Measurements from ENCODE around the gene MED25. TPM values are rescaled to one million over a fixed set of nuclear protein-coding genes. Genes with fewer than 3 reads are reported as not detected.
A peak's percentile ranks its signal among the peaks of the same experiment; 100 is the strongest.

The MED25 gene
- total and polyA plus RNA-seq, 2 donors: 7.6 to 48.0 TPM

DNA sequence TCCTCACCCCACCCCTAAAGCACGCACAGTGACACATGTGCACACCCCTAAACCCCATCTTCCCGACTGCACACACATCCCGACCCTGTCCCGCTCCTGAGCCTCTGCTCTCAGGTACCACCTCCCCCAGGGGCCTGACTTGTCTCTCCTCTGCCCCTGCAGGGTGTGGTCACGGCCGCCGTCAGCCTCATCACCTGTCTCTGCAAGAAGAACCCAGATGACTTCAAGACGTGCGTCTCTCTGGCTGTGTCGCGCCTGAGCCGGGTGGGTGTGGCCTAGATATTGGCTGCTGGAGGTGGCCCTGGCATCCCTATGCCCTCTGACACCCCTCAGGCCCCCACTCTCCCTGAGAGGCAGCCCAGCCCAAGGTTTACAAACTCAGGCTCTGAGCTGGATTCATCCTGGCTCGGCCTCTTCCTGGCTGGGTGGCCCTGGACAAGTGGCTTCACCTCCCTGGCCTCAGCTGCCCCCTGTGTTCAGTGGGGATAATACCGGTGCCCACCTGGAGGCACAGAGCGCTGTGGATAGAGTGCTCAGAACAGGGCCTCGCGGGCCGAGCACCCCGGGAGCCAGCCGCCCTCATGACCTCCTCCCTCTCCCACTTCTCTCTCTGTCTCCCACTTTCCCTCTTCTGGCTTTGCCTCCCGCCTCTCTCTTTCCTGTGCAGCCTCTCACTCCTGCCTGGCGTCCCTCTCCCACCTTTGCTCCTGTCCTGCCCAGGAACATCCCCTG is 25.1 kb upstream of the MED25 start:
- H3K27me3 ChIP-seq (ENCODE audit: control insufficient read depth in 2 of 2, insufficient read depth in 1 of 2, low read length in 1 of 2): no peaks in the 10 kb centered on the region
- peaks cover 63 to 88% of the 10 kb centered on the region in 2 donors for H3K36me3 ChIP-seq (ENCODE audit: control insufficient read depth in 2 of 2, insufficient read depth in 2 of 2, low read length in 1 of 2)
- 98% methylated on average over 22 of the region's 22 CpGs for WGBS
- no peak overlapping the region for H3K27ac ChIP-seq (ENCODE audit: low read depth in 1 of 2, low read length in 1 of 2)
- peaks cover 0 to 2% of the 10 kb centered on the region in 2 donors for H3K9me3 ChIP-seq (ENCODE audit: control insufficient read depth in 2 of 2, insufficient read depth in 1 of 2, low read length in 1 of 2)
- DNase-seq (ENCODE audit: low read depth in 6 of 9, low spot score in 9 of 9): no peak
- H3K4me3 ChIP-seq (ENCODE audit: low read length in 2 of 2): no peak overlapping the region
- no peaks in the 10 kb centered on the region for H3K4me1 ChIP-seq (ENCODE audit: control insufficient read depth in 2 of 2, insufficient read depth in 2 of 2, low read length in 2 of 2)

DNA sequence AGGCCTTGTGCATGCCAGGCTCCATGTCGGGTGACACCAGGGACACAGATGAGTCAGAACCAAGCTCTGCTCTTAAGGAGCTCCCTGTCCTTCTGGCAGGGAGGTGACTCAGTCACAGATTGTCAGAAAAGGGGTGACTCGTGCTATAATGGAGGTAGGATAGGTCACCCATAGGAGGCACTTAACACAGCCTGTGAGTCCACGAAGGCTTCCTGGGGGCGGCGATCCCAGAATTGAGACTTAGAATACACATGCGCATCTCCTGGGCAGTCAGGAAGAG is 24.6 kb upstream of the MED25 start:
- DNase-seq (ENCODE audit: low read depth in 6 of 9, low spot score in 9 of 9): no peak
- no peak overlapping the region for H3K4me3 ChIP-seq (ENCODE audit: low read length in 2 of 2)
- H3K36me3 ChIP-seq (ENCODE audit: control insufficient read depth in 2 of 2, insufficient read depth in 2 of 2, low read length in 1 of 2): peaks cover 63 to 89% of the 10 kb centered on the region in 2 donors
- H3K27ac ChIP-seq (ENCODE audit: low read depth in 1 of 2, low read length in 1 of 2): no peak overlapping the region
- H3K4me1 ChIP-seq (ENCODE audit: control insufficient read depth in 2 of 2, insufficient read depth in 2 of 2, low read length in 2 of 2): no peaks in the 10 kb centered on the region
- peaks cover 0 to 2% of the 10 kb centered on the region in 2 donors for H3K9me3 ChIP-seq (ENCODE audit: control insufficient read depth in 2 of 2, insufficient read depth in 1 of 2, low read length in 1 of 2)
- 98% methylated on average over 6 of the region's 6 CpGs for WGBS
- H3K27me3 ChIP-seq (ENCODE audit: control insufficient read depth in 2 of 2, insufficient read depth in 1 of 2, low read length in 1 of 2): no peaks in the 10 kb centered on the region

DNA sequence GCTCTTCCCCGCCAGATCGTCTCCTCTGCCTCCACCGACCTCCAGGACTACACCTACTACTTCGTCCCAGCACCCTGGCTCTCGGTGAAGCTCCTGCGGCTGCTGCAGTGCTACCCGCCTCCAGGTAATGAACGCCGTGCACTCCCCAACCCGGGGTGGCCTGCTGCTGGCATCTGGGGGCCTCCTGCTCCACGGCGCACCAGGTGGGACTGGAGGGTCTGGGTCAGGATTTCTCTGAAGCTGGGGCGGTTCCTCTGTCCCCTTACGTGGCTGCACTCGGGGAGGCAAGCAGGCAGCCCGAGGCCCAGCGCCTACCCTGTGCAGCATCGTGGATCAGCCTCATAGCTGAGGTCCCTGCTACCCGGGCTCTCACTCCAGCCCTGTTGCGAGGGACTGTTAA is 22.5 kb upstream of the MED25 start:
- Histone ChIP-seq H3K36me3 (ENCODE audit: control insufficient read depth in 2 of 2, insufficient read depth in 2 of 2, low read length in 1 of 2) (peaks cover 70 to 93% of the 10 kb centered on the region in 2 donors), H3K27ac (ENCODE audit: low read depth in 1 of 2, low read length in 1 of 2) (no peak overlapping the region), H3K27me3 (ENCODE audit: control insufficient read depth in 2 of 2, insufficient read depth in 1 of 2, low read length in 1 of 2) (no peaks in the 10 kb centered on the region), H3K4me1 (ENCODE audit: control insufficient read depth in 2 of 2, insufficient read depth in 2 of 2, low read length in 2 of 2) (no peaks in the 10 kb centered on the region), H3K9me3 (ENCODE audit: control insufficient read depth in 2 of 2, insufficient read depth in 1 of 2, low read length in 1 of 2) (peaks cover 0 to 2% of the 10 kb centered on the region in 2 donors), H3K4me3 (ENCODE audit: low read length in 2 of 2) (no peak overlapping the region)
- no peak for DNase-seq (ENCODE audit: low read depth in 6 of 9, low spot score in 9 of 9)
- WGBS: 98% methylated on average over 20 of the region's 20 CpGs

DNA sequence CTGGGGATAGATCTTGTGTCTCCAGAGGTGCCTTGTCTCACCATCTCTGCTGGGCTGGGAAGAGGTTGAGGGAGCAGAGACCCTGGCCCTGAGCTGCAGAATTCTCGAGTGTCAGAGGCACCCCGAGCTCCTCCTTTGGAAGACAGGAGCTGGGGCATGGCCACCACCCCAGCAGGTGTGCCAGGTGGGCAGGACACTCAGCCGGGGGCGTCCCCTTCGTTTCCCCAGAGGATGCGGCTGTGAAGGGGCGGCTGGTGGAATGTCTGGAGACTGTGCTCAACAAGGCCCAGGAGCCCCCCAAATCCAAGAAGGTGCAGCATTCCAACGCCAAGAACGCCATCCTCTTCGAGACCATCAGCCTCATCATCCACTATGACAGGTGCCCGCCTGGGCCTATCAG is 19.5 kb upstream of the MED25 start:
- Histone ChIP-seq H3K36me3 (ENCODE audit: control insufficient read depth in 2 of 2, insufficient read depth in 2 of 2, low read length in 1 of 2) (peaks cover 80 to 93% of the 10 kb centered on the region in 2 donors), H3K4me1 (ENCODE audit: control insufficient read depth in 2 of 2, insufficient read depth in 2 of 2, low read length in 2 of 2) (no peaks in the 10 kb centered on the region), H3K27me3 (ENCODE audit: control insufficient read depth in 2 of 2, insufficient read depth in 1 of 2, low read length in 1 of 2) (no peaks in the 10 kb centered on the region), H3K27ac (ENCODE audit: low read depth in 1 of 2, low read length in 1 of 2) (no peak overlapping the region), H3K9me3 (ENCODE audit: control insufficient read depth in 2 of 2, insufficient read depth in 1 of 2, low read length in 1 of 2) (peaks cover 0 to 2% of the 10 kb centered on the region in 2 donors), H3K4me3 (ENCODE audit: low read length in 2 of 2) (no peak overlapping the region)
- DNase-seq (ENCODE audit: low read depth in 6 of 9, low spot score in 9 of 9): no peak
- 96% methylated on average over 11 of the region's 11 CpGs for WGBS

DNA sequence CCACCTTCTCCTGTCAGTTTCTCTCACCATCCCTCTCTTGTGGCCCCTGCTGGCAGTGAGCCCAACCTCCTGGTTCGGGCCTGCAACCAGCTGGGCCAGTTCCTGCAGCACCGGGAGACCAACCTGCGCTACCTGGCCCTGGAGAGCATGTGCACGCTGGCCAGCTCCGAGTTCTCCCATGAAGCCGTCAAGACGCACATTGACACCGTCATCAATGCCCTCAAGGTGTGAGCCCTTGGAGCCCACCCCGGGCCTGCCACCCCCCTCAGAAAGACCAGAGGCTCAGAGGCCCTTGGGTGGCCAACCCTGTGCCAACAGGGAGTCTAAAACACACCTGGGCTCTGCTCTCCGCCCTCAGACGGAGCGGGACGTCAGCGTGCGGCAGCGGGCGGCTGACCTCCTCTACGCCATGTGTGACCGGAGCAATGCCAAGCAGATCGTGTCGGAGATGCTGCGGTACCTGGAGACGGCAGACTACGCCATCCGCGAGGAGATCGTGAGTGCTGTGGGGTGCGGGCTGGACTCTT is 18.8 kb upstream of the MED25 start:
- Histone ChIP-seq H3K4me3 (ENCODE audit: low read length in 2 of 2) (no peak overlapping the region), H3K9me3 (ENCODE audit: control insufficient read depth in 2 of 2, insufficient read depth in 1 of 2, low read length in 1 of 2) (peaks cover 0 to 2% of the 10 kb centered on the region in 2 donors), H3K4me1 (ENCODE audit: control insufficient read depth in 2 of 2, insufficient read depth in 2 of 2, low read length in 2 of 2) (no peaks in the 10 kb centered on the region), H3K36me3 (ENCODE audit: control insufficient read depth in 2 of 2, insufficient read depth in 2 of 2, low read length in 1 of 2) (peaks cover 81 to 92% of the 10 kb centered on the region in 2 donors), H3K27me3 (ENCODE audit: control insufficient read depth in 2 of 2, insufficient read depth in 1 of 2, low read length in 1 of 2) (no peaks in the 10 kb centered on the region), H3K27ac (ENCODE audit: low read depth in 1 of 2, low read length in 1 of 2) (no peak overlapping the region)
- 98% methylated on average over 28 of the region's 28 CpGs for WGBS
- DNase-seq (ENCODE audit: low read depth in 6 of 9, low spot score in 9 of 9): no peak

DNA sequence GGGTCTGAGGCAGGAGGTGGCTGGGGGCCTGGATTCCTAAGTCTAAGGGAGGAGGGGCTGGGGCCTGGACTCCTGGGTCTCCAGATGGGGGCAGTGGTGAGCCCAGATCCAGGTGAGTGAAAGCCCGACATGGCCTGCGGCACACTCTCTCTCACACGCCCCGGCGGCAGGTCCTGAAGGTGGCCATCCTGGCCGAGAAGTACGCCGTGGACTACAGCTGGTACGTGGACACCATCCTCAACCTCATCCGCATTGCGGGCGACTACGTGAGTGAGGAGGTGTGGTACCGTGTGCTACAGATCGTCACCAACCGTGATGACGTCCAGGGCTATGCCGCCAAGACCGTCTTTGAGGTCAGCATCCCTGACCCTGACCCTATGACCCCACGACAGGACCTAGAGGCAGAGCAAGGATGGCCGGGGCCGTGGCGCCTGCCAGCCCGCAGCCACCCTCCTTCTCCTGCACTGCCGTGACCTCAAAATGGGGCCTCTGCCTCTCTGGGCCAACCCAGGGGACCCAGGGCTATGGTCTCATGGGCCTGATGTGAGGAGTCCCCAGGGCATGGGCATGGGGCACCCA is 18.2 kb upstream of the MED25 start:
- no peaks in the 10 kb centered on the region for H3K27me3 ChIP-seq (ENCODE audit: control insufficient read depth in 2 of 2, insufficient read depth in 1 of 2, low read length in 1 of 2)
- H3K27ac ChIP-seq (ENCODE audit: low read depth in 1 of 2, low read length in 1 of 2): no peak overlapping the region
- H3K4me3 ChIP-seq (ENCODE audit: low read length in 2 of 2): no peak overlapping the region
- H3K4me1 ChIP-seq (ENCODE audit: control insufficient read depth in 2 of 2, insufficient read depth in 2 of 2, low read length in 2 of 2): no peaks in the 10 kb centered on the region
- H3K9me3 ChIP-seq (ENCODE audit: control insufficient read depth in 2 of 2, insufficient read depth in 1 of 2, low read length in 1 of 2): peaks cover 0 to 2% of the 10 kb centered on the region in 2 donors
- 98% methylated on average over 25 of the region's 25 CpGs for WGBS
- H3K36me3 ChIP-seq (ENCODE audit: control insufficient read depth in 2 of 2, insufficient read depth in 2 of 2, low read length in 1 of 2): peaks cover 79 to 88% of the 10 kb centered on the region in 2 donors
- no peak for DNase-seq (ENCODE audit: low read depth in 6 of 9, low spot score in 9 of 9)

DNA sequence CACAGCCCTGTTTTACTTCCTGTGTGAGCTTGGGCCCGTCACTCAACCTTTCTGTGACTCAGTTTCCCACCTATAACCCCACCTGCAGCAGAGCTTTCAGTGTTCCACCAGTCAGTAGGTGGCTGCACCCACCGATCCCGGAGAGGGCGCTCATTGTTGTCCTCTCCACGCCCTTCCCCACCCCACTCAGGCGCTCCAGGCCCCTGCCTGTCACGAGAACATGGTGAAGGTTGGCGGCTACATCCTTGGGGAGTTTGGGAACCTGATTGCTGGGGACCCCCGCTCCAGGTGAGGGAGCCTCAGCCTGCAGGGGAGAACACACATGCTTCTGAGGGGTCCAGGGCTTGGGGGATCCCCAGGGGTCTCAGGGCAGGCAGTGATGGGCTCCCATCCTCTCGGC is 17.3 kb upstream of the MED25 start:
- Histone ChIP-seq H3K4me3 (ENCODE audit: low read length in 2 of 2) (no peak overlapping the region), H3K27me3 (ENCODE audit: control insufficient read depth in 2 of 2, insufficient read depth in 1 of 2, low read length in 1 of 2) (no peaks in the 10 kb centered on the region), H3K9me3 (ENCODE audit: control insufficient read depth in 2 of 2, insufficient read depth in 1 of 2, low read length in 1 of 2) (peaks cover 0 to 2% of the 10 kb centered on the region in 2 donors), H3K27ac (ENCODE audit: low read depth in 1 of 2, low read length in 1 of 2) (no peak overlapping the region), H3K4me1 (ENCODE audit: control insufficient read depth in 2 of 2, insufficient read depth in 2 of 2, low read length in 2 of 2) (no peaks in the 10 kb centered on the region), H3K36me3 (ENCODE audit: control insufficient read depth in 2 of 2, insufficient read depth in 2 of 2, low read length in 1 of 2) (peaks cover 75 to 80% of the 10 kb centered on the region in 2 donors)
- DNase-seq (ENCODE audit: low read depth in 6 of 9, low spot score in 9 of 9): no peak
- WGBS: 99% methylated on average over 10 of the region's 10 CpGs

DNA sequence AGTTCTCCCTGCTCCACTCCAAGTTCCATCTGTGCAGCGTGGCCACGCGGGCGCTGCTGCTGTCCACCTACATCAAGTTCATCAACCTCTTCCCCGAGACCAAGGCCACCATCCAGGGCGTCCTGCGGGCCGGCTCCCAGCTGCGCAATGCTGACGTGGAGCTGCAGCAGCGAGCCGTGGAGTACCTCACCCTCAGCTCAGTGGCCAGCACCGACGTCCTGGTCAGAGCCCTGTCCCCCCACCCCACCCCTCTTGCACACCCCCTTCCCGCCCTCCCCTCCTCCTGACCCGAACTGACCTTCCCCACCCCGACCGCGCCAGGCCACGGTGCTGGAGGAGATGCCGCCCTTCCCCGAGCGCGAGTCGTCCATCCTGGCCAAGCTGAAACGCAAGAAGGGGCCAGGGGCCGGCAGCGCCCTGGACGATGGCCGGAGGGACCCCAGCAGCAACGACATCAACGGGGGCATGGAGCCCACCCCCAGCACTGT is 16.6 kb upstream of the MED25 start:
- DNase-seq (ENCODE audit: low read depth in 6 of 9, low spot score in 9 of 9): no peak
- WGBS: 95% methylated on average over 32 of the region's 32 CpGs
- H3K4me3 ChIP-seq (ENCODE audit: low read length in 2 of 2): no peak overlapping the region
- no peaks in the 10 kb centered on the region for H3K4me1 ChIP-seq (ENCODE audit: control insufficient read depth in 2 of 2, insufficient read depth in 2 of 2, low read length in 2 of 2)
- peaks cover 0 to under 1% of the 10 kb centered on the region in 2 donors for H3K9me3 ChIP-seq (ENCODE audit: control insufficient read depth in 2 of 2, insufficient read depth in 1 of 2, low read length in 1 of 2)
- H3K36me3 ChIP-seq (ENCODE audit: control insufficient read depth in 2 of 2, insufficient read depth in 2 of 2, low read length in 1 of 2): peaks cover 74 to 77% of the 10 kb centered on the region in 2 donors
- no peaks in the 10 kb centered on the region for H3K27me3 ChIP-seq (ENCODE audit: control insufficient read depth in 2 of 2, insufficient read depth in 1 of 2, low read length in 1 of 2)
- H3K27ac ChIP-seq (ENCODE audit: low read depth in 1 of 2, low read length in 1 of 2): no peak overlapping the region

DNA sequence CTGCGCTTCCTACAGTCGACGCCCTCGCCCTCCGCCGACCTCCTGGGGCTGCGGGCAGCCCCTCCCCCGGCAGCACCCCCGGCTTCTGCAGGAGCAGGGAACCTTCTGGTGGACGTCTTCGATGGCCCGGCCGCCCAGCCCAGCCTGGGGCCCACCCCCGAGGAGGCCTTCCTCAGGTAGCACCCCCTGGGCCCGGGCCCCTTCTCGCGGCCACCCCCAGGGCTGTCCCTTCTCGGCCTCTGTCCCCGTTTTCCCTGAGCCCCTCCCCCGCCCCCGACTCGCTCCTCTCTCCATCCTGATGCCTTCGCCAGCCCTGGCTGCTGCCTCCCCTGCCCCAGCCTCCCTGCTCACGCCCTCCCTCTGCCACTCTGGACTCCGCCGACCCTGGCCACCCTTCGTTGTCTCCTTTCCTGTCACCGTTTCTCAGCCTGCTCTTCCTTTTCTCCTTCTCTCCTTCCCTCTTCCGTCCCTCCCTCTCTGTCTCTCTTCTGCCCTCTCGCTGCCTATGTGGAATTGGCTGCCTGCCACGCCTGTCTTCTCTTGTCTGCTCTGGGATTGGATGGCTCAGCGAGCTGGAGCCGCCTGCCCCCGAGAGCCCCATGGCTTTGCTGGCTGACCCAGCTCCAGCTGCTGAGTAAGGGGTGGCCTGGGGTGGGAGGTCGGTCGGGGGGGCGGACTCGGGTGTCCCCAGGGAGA is 16.0 kb upstream of the MED25 start:
- peaks cover 0 to 2% of the 10 kb centered on the region in 2 donors for H3K4me1 ChIP-seq (ENCODE audit: control insufficient read depth in 2 of 2, insufficient read depth in 2 of 2, low read length in 2 of 2)
- peaks cover 72 to 73% of the 10 kb centered on the region in 2 donors for H3K36me3 ChIP-seq (ENCODE audit: control insufficient read depth in 2 of 2, insufficient read depth in 2 of 2, low read length in 1 of 2)
- no peaks in the 10 kb centered on the region for H3K9me3 ChIP-seq (ENCODE audit: control insufficient read depth in 2 of 2, insufficient read depth in 1 of 2, low read length in 1 of 2)
- no peaks in the 10 kb centered on the region for H3K27me3 ChIP-seq (ENCODE audit: control insufficient read depth in 2 of 2, insufficient read depth in 1 of 2, low read length in 1 of 2)
- WGBS: 93% methylated on average over 38 of the region's 38 CpGs
- no peak for DNase-seq (ENCODE audit: low read depth in 6 of 9, low spot score in 9 of 9)
- H3K27ac ChIP-seq (ENCODE audit: low read depth in 1 of 2, low read length in 1 of 2): peak overlapping the region in 1 of 2 donors; percentile 12
- H3K4me3 ChIP-seq (ENCODE audit: low read length in 2 of 2): no peak overlapping the region
